ENCODE data around the gene CYTIP. TPM values are rescaled to one million over a fixed set of nuclear protein-coding genes. Genes with fewer than 3 reads are reported as not detected.
A peak's percentile ranks its signal among the peaks of the same experiment; 100 is the strongest.

The CYTIP gene
- total RNA-seq, 5 donors from 2014 or later (not counting 1 experiment from before 2014, with no cell fraction given) = 264 to 465 (median 273) TPM

DNA sequence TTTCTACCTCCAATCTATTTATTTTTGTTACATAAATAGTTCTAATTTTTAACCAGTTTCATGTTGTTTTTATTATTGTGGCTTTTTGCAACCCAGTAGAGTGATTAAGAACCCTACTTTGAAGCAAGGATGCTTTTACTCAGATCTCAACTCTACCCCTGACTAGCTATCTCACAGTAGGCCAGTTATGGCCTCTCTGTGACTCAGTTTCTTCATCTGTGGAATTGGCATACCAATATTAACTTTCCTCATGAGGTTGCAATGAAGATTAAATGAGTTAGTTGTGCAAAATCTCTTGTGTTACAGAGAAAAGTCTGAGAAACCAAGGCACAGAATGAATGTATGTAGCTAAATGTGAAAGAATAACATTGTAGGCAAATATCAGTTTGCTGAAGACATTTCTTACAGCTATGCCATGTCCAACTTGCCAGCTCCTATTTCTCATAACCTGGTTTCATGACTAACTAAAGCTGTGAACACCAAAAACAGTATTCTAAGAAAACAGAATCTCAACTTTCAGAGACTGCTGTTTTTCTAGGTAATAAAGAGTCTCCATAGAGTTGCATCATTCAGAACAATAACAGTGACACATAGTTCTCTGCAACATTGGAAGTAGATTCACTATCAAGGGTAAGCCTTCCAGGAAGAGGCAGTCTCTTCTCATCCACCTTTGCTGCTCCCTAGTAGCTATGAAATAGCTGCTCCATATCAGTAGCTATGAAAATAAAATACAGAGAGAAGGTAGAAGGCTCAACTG lies 33.2 kb upstream of the CYTIP start:
- ChIA-PET CTCF (interaction anchor here in 1 of 2 donors (0.6 to 0.8 kb wide), 2 partner anchors 18 to 121 kb away, joined by 3 read pairs; no protein-coding TSS in a partner anchor), POLR2A (interaction anchor here in 1 of 2 donors (1.0 kb wide), 1 partner anchor 19 kb away, joined by 3 read pairs; no protein-coding TSS in a partner anchor)
- H3K27me3 ChIP-seq (replicated peaks in 1 of 2; ENCODE audit: control insufficient read depth in 2 of 2, extremely low read depth in 1 of 2, insufficient read depth in 2 of 2, low read length in 1 of 2) = no peaks in the 10 kb centered on the region
- DNase-seq = no peak
- peaks cover 6 to 9% of the 10 kb centered on the region in 2 experiments for H3K4me1 ChIP-seq (ENCODE audit: control insufficient read depth in 1 of 2, extremely low read depth in 1 of 2, insufficient read depth in 2 of 2, low read length in 2 of 2)
- Mint-ChIP-seq H3K27ac (peak overlapping the region; percentile 87 to 92), H3K9me3 (no peaks in the 10 kb centered on the region), H3K4me3 (no peak overlapping the region), H3K36me3 (no peaks in the 10 kb centered on the region), H3K27me3 (no peaks in the 10 kb centered on the region), H3K4me1 (peaks cover 52 to 65% (median 62%) of the 10 kb centered on the region in 3 donors)
- no peak overlapping the region for H3K4me3 ChIP-seq (ENCODE audit: control insufficient read depth in 1 of 2, extremely low read depth in 1 of 2, low read length in 1 of 2)
- ATAC-seq (replicated peaks in 1 of 4) = peak in 3 of 4 experiments; percentile 65 to 81 (median 75)
- no peak overlapping the region for H3K27ac ChIP-seq (ENCODE audit: low read length)
- no peaks in the 10 kb centered on the region for H3K36me3 ChIP-seq (ENCODE audit: control insufficient read depth in 2 of 2, extremely low read depth in 1 of 2, insufficient read depth in 1 of 2, low read length in 1 of 2)
- no peaks in the 10 kb centered on the region for H3K9me3 ChIP-seq

DNA sequence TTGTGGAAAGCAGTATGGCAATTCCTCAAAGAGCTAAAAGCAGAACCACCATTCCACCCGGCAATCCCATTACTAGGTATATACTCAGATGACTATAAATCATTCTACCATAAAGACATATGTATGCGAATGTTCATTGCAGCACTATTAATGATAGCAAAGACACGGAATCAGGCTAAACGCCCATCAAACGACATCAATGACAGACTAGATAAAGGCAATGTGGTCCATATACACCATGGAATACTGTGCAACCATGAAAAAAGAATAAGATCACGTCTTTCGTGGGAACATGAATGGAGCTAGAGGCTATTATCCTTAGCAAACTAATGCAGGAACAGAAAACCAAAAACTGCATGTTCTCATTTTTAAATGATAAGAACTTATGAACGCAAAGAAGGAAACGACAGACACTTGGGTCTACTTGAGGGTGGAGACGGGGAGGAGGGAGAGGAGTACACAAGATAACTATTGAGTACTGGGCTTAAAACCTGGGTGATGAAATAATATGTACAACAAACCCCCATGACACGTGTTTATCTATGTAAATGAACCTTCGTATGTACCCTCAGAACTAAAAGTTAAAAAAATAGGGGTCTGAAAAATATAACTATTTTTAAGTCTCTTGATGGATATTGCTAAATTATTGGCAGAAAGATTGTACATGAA lies 32.0 kb upstream of the CYTIP start:
- no peak for ATAC-seq (replicated peaks in 1 of 4)
- no peak for DNase-seq
- Histone ChIP-seq H3K9me3 (no peaks in the 10 kb centered on the region), H3K36me3 (ENCODE audit: control insufficient read depth in 2 of 2, extremely low read depth in 1 of 2, insufficient read depth in 1 of 2, low read length in 1 of 2) (no peaks in the 10 kb centered on the region), H3K4me3 (ENCODE audit: control insufficient read depth in 1 of 2, extremely low read depth in 1 of 2, low read length in 1 of 2) (no peak overlapping the region), H3K27me3 (replicated peaks in 1 of 2; ENCODE audit: control insufficient read depth in 2 of 2, extremely low read depth in 1 of 2, insufficient read depth in 2 of 2, low read length in 1 of 2) (no peaks in the 10 kb centered on the region), H3K27ac (ENCODE audit: low read length) (no peak overlapping the region), H3K4me1 (ENCODE audit: control insufficient read depth in 1 of 2, extremely low read depth in 1 of 2, insufficient read depth in 2 of 2, low read length in 2 of 2) (peaks cover 6 to 13% of the 10 kb centered on the region in 2 experiments)
- no peak overlapping the region for H3K4me3 Mint-ChIP-seq
- CTCF ChIA-PET = no interaction called here
- no peaks in the 10 kb centered on the region for H3K9me3 Mint-ChIP-seq
- H3K27me3 Mint-ChIP-seq = no peaks in the 10 kb centered on the region
- H3K4me1 Mint-ChIP-seq = peaks cover 51 to 60% (median 56%) of the 10 kb centered on the region in 3 donors
- H3K27ac Mint-ChIP-seq = no peak overlapping the region
- POLR2A ChIA-PET = interaction anchor here in 1 of 2 donors (0.6 kb wide), 1 partner anchor 531 kb away, joined by 3 read pairs; no protein-coding TSS in a partner anchor
- 97% methylated on average over 5 of the region's 12 CpGs for WGBS (ENCODE audit: insufficient coverage)
- H3K36me3 Mint-ChIP-seq = no peaks in the 10 kb centered on the region

DNA sequence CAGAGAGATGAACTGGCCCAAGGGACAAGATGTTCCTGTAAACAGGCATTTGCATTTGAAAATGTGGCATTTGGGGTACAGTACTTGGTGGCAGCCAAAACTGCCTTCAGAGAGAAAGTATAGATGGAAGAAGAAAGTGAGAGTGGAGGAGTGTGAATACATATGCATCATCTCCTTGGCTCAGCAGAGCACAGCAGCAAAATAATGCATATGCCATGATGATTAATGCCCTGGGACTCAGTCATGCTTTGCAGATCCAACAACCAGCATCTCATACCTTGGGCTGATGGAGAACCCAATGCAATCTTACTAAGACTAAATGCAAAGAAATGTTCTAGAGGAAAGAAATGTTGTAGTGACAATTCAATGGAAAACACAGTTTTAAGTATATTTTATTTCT lies 29.7 kb upstream of the CYTIP start:
- H3K36me3 Mint-ChIP-seq = no peaks in the 10 kb centered on the region
- Histone ChIP-seq H3K9me3 (no peaks in the 10 kb centered on the region), H3K27me3 (replicated peaks in 1 of 2; ENCODE audit: control insufficient read depth in 2 of 2, extremely low read depth in 1 of 2, insufficient read depth in 2 of 2, low read length in 1 of 2) (no peaks in the 10 kb centered on the region), H3K4me3 (ENCODE audit: control insufficient read depth in 1 of 2, extremely low read depth in 1 of 2, low read length in 1 of 2) (no peak overlapping the region), H3K4me1 (ENCODE audit: control insufficient read depth in 1 of 2, extremely low read depth in 1 of 2, insufficient read depth in 2 of 2, low read length in 2 of 2) (peaks cover 10% of the 10 kb centered on the region in 2 experiments), H3K27ac (ENCODE audit: low read length) (no peak overlapping the region), H3K36me3 (ENCODE audit: control insufficient read depth in 2 of 2, extremely low read depth in 1 of 2, insufficient read depth in 1 of 2, low read length in 1 of 2) (no peaks in the 10 kb centered on the region)
- no peak overlapping the region for H3K4me3 Mint-ChIP-seq
- H3K9me3 Mint-ChIP-seq = no peaks in the 10 kb centered on the region
- POLR2A ChIA-PET = interaction anchor here in 1 of 2 donors (1.1 kb wide), 1 partner anchor 9 kb away, joined by 5 read pairs; no protein-coding TSS in a partner anchor
- H3K27me3 Mint-ChIP-seq = no peaks in the 10 kb centered on the region
- peak overlapping the region; percentile 36 to 45 for H3K27ac Mint-ChIP-seq
- H3K4me1 Mint-ChIP-seq = peaks cover 51 to 61% (median 56%) of the 10 kb centered on the region in 3 donors
- DNase-seq = no peak
- no peak for ATAC-seq (replicated peaks in 1 of 4)
- CTCF ChIA-PET = interaction anchor here (0.9 to 1.2 kb wide), 3 partner anchors 9 to 15 kb away, joined by 3 read pairs; no protein-coding TSS in a partner anchor

- Mint-ChIP-seq H3K36me3 (no peaks in the 10 kb centered on the region), H3K4me1 (peaks cover 52 to 67% (median 54%) of the 10 kb centered on the region in 3 donors), H3K4me3 (no peak overlapping the region), H3K27me3 (no peaks in the 10 kb centered on the region), H3K27ac (peak overlapping the region in 1 of 2 donors; percentile 30), H3K9me3 (peaks cover 0 to 4% (median 0%) of the 10 kb centered on the region in 3 donors)
- ATAC-seq (replicated peaks in 1 of 4) = no peak
- DNase-seq = no peak
- WGBS (ENCODE audit: insufficient coverage) = 67% methylated on average over 1 of the region's 3 CpGs
- Histone ChIP-seq H3K4me3 (ENCODE audit: control insufficient read depth in 1 of 2, extremely low read depth in 1 of 2, low read length in 1 of 2) (no peak overlapping the region), H3K27ac (ENCODE audit: low read length) (no peak overlapping the region), H3K36me3 (ENCODE audit: control insufficient read depth in 2 of 2, extremely low read depth in 1 of 2, insufficient read depth in 1 of 2, low read length in 1 of 2) (no peaks in the 10 kb centered on the region), H3K27me3 (replicated peaks in 1 of 2; ENCODE audit: control insufficient read depth in 2 of 2, extremely low read depth in 1 of 2, insufficient read depth in 2 of 2, low read length in 1 of 2) (no peaks in the 10 kb centered on the region), H3K4me1 (ENCODE audit: control insufficient read depth in 1 of 2, extremely low read depth in 1 of 2, insufficient read depth in 2 of 2, low read length in 2 of 2) (peaks cover 13 to 16% of the 10 kb centered on the region in 2 experiments), H3K9me3 (no peaks in the 10 kb centered on the region)
- ChIA-PET POLR2A (interaction anchor here in 1 of 2 donors (0.6 to 0.7 kb wide), 2 partner anchors 8 to 87 kb away, joined by 4 to 5 read pairs; no protein-coding TSS in a partner anchor), CTCF (no interaction called here)
Measured at GRCh38 chr2:157471078-157471477, 27.2 kb upstream of the CYTIP start.

GRCh38 chr2:157470321-157470720 lies 26.4 kb upstream of the CYTIP start:
- no peaks in the 10 kb centered on the region for H3K36me3 Mint-ChIP-seq
- peaks cover 58 to 72% (median 59%) of the 10 kb centered on the region in 3 donors for H3K4me1 Mint-ChIP-seq
- H3K4me3 Mint-ChIP-seq = no peak overlapping the region
- Histone ChIP-seq H3K36me3 (ENCODE audit: control insufficient read depth in 2 of 2, extremely low read depth in 1 of 2, insufficient read depth in 1 of 2, low read length in 1 of 2) (no peaks in the 10 kb centered on the region), H3K27ac (ENCODE audit: low read length) (peak overlapping the region; percentile 87), H3K27me3 (replicated peaks in 1 of 2; ENCODE audit: control insufficient read depth in 2 of 2, extremely low read depth in 1 of 2, insufficient read depth in 2 of 2, low read length in 1 of 2) (no peaks in the 10 kb centered on the region), H3K4me3 (ENCODE audit: control insufficient read depth in 1 of 2, extremely low read depth in 1 of 2, low read length in 1 of 2) (no peak overlapping the region), H3K9me3 (no peaks in the 10 kb centered on the region), H3K4me1 (ENCODE audit: control insufficient read depth in 1 of 2, extremely low read depth in 1 of 2, insufficient read depth in 2 of 2, low read length in 2 of 2) (peaks cover 16 to 18% of the 10 kb centered on the region in 2 experiments)
- H3K27me3 Mint-ChIP-seq = no peaks in the 10 kb centered on the region
- POLR2A ChIA-PET = interaction anchor here (0.6 to 2.6 kb wide), 6 partner anchors 9 to 84 kb away, joined by 3 to 14 read pairs (median 4); partner anchors contain the start of gene CYTIP (in 1 of the 2)
- H3K27ac Mint-ChIP-seq = peak overlapping the region; percentile 97 to 99
- ATAC-seq (replicated peaks in 1 of 4) (no peak), DNase-seq (no peak)
- CTCF ChIA-PET = interaction anchor here (1.0 to 1.2 kb wide), 2 partner anchors 142 to 143 kb away, joined by 3 read pairs; no protein-coding TSS in a partner anchor
- H3K9me3 Mint-ChIP-seq = peaks cover 0 to 5% (median 4%) of the 10 kb centered on the region in 3 donors

DNA sequence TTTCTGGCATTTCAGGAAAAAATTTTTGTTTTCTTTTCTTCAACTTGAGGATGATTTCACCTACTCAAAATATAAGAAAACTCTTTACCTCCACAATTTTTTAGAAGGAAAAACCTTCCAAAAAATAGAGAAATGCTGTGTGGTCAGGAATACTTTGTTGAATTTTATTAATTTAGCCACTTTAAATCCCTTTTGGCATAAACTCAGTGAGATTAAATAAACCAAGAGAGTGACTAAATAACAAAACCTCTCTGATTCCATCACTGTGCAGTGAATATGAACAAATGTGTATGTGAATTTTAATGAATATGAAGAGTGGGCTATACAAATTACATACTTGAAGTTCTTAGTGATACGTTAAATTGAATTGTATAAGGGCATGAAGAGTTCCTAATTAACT lies 25.8 kb upstream of the CYTIP start:
- no peaks in the 10 kb centered on the region for H3K27me3 ChIP-seq (replicated peaks in 1 of 2; ENCODE audit: control insufficient read depth in 2 of 2, extremely low read depth in 1 of 2, insufficient read depth in 2 of 2, low read length in 1 of 2)
- Mint-ChIP-seq H3K27ac (peak overlapping the region; percentile 97 to 99), H3K4me3 (peak overlapping the region; percentile 62 to 73 (median 67)), H3K36me3 (no peaks in the 10 kb centered on the region), H3K27me3 (no peaks in the 10 kb centered on the region), H3K9me3 (peaks cover 0 to 5% (median 4%) of the 10 kb centered on the region in 3 donors), H3K4me1 (peaks cover 62 to 77% (median 64%) of the 10 kb centered on the region in 3 donors)
- no peaks in the 10 kb centered on the region for H3K9me3 ChIP-seq
- no peak for ATAC-seq (replicated peaks in 1 of 4)
- POLR2A ChIA-PET = interaction anchor here (0.6 to 2.6 kb wide), 7 partner anchors 26 to 83 kb away, joined by 3 to 14 read pairs (median 4); partner anchors contain the start of gene CYTIP (in 1 of the 2)
- no peak for DNase-seq
- peaks cover 16 to 20% of the 10 kb centered on the region in 2 experiments for H3K4me1 ChIP-seq (ENCODE audit: control insufficient read depth in 1 of 2, extremely low read depth in 1 of 2, insufficient read depth in 2 of 2, low read length in 2 of 2)
- H3K36me3 ChIP-seq (ENCODE audit: control insufficient read depth in 2 of 2, extremely low read depth in 1 of 2, insufficient read depth in 1 of 2, low read length in 1 of 2) = no peaks in the 10 kb centered on the region
- H3K27ac ChIP-seq (ENCODE audit: low read length) = peak overlapping the region; percentile 87
- H3K4me3 ChIP-seq (ENCODE audit: control insufficient read depth in 1 of 2, extremely low read depth in 1 of 2, low read length in 1 of 2) = no peak overlapping the region
- no CpG with 5 or more reads among the region's 1 CpG for WGBS (ENCODE audit: insufficient coverage)
- CTCF ChIA-PET = interaction anchor here (1.0 to 1.2 kb wide), 2 partner anchors 142 kb away, joined by 3 read pairs; no protein-coding TSS in a partner anchor
